Activated naive CD4-positive, alpha-beta T cell (primary cell): ENCODE data around the gene GPC2.

ENCODE experiments used
- DNase-seq, 4 experiments: peaks; one replicate each; lab custom pipeline; 2025; lab: John Stamatoyannopoulos, UW

GPC2 gene

GRCh38 chr7:100122067-100122466 lies 55.1 kb downstream of the GPC2 start:
- no peak for DNase-seq

- DNase-seq, result peak in 1 of 4 experiments; percentile 8
Measured at GRCh38 chr7:100120733-100121036, 56.5 kb downstream of the GPC2 start.

GRCh38 chr7:100119970-100120732 lies 57.0 kb downstream of the GPC2 start:
- DNase-seq, result peak; percentile 45 to 56 (median 50)
